Measurements from ENCODE around the gene AP5S1.
"Not testable (repeated sequence)": the region's sequence is repeated elsewhere in the genome, so short reads cannot be mapped to it uniquely, and the experiment has no call there.

Gene AP5S1

DNA sequence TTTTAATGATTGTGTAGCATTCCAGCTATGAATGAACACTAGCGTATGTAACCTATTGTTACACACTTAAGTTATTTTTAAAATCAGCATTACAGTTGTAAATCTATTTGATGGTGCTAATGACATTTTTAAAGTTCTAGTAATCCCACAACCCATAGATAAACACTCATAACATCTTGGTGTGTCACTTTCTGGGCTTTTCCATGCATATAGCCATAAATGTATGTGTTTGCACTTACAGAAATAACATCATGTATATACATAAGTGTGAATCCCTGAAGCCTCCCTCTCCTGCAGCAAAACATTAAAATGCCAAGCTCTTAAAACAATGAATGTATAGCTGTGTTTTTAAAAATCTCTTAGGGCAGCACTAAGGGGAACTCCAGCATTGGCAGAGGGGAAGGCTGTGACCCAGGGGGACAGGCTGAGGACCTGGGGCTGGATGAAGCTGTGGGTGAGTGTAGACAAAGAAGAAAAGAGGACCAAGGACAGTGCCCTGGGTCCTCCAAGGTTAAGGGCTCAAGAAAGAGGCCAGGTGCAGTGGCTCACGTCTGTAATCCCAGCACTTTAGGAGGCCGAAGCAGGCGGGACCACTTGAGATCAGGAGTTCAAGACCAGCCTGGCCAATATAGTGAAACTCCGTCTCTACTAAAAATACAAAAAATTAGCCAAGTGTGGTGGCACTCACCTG lies 32.9 kb upstream of the AP5S1 start:
- peak overlapping the region; percentile 69; the same call in 1 of the 2 replicates for H2AFZ ChIP-seq (ENCODE audit: low read length)

DNA sequence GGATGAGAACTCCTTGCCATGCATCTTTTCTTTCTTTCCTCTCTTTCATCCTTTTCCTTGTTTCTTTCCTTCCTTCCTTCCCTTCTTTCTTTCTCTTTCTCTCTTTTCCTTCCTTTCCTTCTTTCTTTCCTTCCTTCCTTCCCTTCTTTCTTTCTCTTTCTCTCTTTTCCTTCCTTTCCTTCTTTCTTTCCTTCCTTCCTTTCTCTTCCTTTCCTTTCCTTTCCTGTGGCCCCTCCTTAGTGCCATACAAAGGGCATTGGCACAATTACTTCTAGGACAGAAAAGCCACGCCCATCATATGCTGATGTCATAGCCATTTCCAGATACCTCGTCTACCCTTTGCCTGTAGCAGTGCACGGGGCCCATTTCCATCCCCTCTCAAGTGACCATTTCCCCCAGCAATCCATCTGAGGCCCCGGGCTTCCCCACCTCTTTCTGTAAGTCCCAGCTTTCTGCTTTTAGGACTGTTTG lies 31.6 kb upstream of the AP5S1 start:
- Histone ChIP-seq H3K9ac (ENCODE audit: low read depth, low read length, poor library complexity, severe bottlenecking) (no peak overlapping the region), H3K79me2 (ENCODE audit: insufficient read depth, low read length) (no peaks in the 10 kb centered on the region), H3K9me2 (replicated peaks; ENCODE audit: low read depth, low read length) (no peaks in the 10 kb centered on the region), H3K27me3 (ENCODE audit: insufficient read depth, low read length, poor library complexity, severe bottlenecking) (no peaks in the 10 kb centered on the region), H3K4me1 (ENCODE audit: insufficient read depth, low read length, poor library complexity, severe bottlenecking) (peaks cover 7% of the 10 kb centered on the region), H3K4me2 (ENCODE audit: low read depth, low read length, poor library complexity, severe bottlenecking) (no peak overlapping the region), H3K36me3 (ENCODE audit: insufficient read depth, low read length) (no peaks in the 10 kb centered on the region), H3K4me3 (ENCODE audit: low read length, poor library complexity, severe bottlenecking) (no peak overlapping the region), H2AFZ (ENCODE audit: low read length) (no peak overlapping the region), H4K20me1 (ENCODE audit: insufficient read depth, low read length, poor library complexity, severe bottlenecking) (no peaks in the 10 kb centered on the region), H3F3A (ENCODE audit: low read depth) (no peaks in the 10 kb centered on the region), H3K9me3 (ENCODE audit: insufficient read depth, low read depth, low read length) (no peaks in the 10 kb centered on the region)
- TF ChIP-seq, protein P1, sequence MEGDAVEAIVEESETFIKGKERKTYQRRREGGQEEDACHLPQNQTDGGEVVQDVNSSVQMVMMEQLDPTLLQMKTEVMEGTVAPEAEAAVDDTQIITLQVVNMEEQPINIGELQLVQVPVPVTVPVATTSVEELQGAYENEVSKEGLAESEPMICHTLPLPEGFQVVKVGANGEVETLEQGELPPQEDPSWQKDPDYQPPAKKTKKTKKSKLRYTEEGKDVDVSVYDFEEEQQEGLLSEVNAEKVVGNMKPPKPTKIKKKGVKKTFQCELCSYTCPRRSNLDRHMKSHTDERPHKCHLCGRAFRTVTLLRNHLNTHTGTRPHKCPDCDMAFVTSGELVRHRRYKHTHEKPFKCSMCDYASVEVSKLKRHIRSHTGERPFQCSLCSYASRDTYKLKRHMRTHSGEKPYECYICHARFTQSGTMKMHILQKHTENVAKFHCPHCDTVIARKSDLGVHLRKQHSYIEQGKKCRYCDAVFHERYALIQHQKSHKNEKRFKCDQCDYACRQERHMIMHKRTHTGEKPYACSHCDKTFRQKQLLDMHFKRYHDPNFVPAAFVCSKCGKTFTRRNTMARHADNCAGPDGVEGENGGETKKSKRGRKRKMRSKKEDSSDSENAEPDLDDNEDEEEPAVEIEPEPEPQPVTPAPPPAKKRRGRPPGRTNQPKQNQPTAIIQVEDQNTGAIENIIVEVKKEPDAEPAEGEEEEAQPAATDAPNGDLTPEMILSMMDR (conservative IDR thresholded peaks at IDR 0.05; ENCODE audit: low read length) = no peak
- TF ChIP-seq EZH2phosphoT487 (IDR thresholded peaks at IDR 0.05; ENCODE audit: borderline replicate concordance) = no peak

More for the DNA sequence above, 32.9 kb upstream of the AP5S1 start:
- H3K36me3 ChIP-seq (ENCODE audit: insufficient read depth, low read length) = no peaks in the 10 kb centered on the region
- no peaks in the 10 kb centered on the region for H3K9me3 ChIP-seq (ENCODE audit: insufficient read depth, low read depth, low read length)
- TF ChIP-seq EZH2phosphoT487 (IDR thresholded peaks at IDR 0.05; ENCODE audit: borderline replicate concordance) = no peak
- TF ChIP-seq, protein P1 (conservative IDR thresholded peaks at IDR 0.05; ENCODE audit: low read length) = no peak
- H3K9me2 ChIP-seq (replicated peaks; ENCODE audit: low read depth, low read length) = no peaks in the 10 kb centered on the region
- H4K20me1 ChIP-seq (ENCODE audit: insufficient read depth, low read length, poor library complexity, severe bottlenecking) = no peaks in the 10 kb centered on the region
- no peaks in the 10 kb centered on the region for H3K27me3 ChIP-seq (ENCODE audit: insufficient read depth, low read length, poor library complexity, severe bottlenecking)
- peak overlapping the region; percentile 69 for H3K4me3 ChIP-seq (ENCODE audit: low read length, poor library complexity, severe bottlenecking)
- no peaks in the 10 kb centered on the region for H3K79me2 ChIP-seq (ENCODE audit: insufficient read depth, low read length)
- H3K4me1 ChIP-seq (ENCODE audit: insufficient read depth, low read length, poor library complexity, severe bottlenecking) = peaks cover 7% of the 10 kb centered on the region
- H3K9ac ChIP-seq (ENCODE audit: low read depth, low read length, poor library complexity, severe bottlenecking) = peak overlapping the region; percentile 45
- no peaks in the 10 kb centered on the region for H3F3A ChIP-seq (ENCODE audit: low read depth)
- peak overlapping the region; percentile 86 for H3K4me2 ChIP-seq (ENCODE audit: low read depth, low read length, poor library complexity, severe bottlenecking)

DNA sequence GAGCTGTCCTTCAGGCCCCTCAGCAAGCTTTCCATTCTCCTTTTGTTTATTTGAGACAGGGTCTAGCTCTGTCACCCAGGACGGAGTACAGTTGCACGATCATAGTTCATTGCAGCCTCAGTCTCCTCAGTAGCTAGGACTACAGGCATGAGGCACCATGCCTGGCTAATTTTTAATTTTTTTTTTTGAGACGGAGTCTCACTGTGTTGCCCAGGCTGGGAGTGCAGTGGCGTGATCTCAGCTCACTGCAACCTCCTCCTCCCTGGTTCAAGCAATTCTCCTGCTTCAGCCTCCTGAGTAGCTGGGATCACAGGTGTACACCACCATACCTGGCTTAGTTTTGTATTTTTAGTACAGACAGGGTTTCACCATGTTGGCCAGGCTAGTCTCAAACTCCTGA lies 31.1 kb upstream of the AP5S1 start:
- H3K79me2 ChIP-seq (ENCODE audit: insufficient read depth, low read length); H3K4me1 ChIP-seq (ENCODE audit: insufficient read depth, low read length, poor library complexity, severe bottlenecking); H4K20me1 ChIP-seq (ENCODE audit: insufficient read depth, low read length, poor library complexity, severe bottlenecking); H3F3A ChIP-seq (ENCODE audit: low read depth); H3K4me3 ChIP-seq (ENCODE audit: low read length, poor library complexity, severe bottlenecking); H3K27me3 ChIP-seq (ENCODE audit: insufficient read depth, low read length, poor library complexity, severe bottlenecking); H3K9me2 ChIP-seq (replicated peaks; ENCODE audit: low read depth, low read length); H3K4me2 ChIP-seq (ENCODE audit: low read depth, low read length, poor library complexity, severe bottlenecking); H3K9me3 ChIP-seq (ENCODE audit: insufficient read depth, low read depth, low read length); H2AFZ ChIP-seq (ENCODE audit: low read length); H3K9ac ChIP-seq (ENCODE audit: low read depth, low read length, poor library complexity, severe bottlenecking); H3K36me3 ChIP-seq (ENCODE audit: insufficient read depth, low read length): not testable (repeated sequence)

DNA sequence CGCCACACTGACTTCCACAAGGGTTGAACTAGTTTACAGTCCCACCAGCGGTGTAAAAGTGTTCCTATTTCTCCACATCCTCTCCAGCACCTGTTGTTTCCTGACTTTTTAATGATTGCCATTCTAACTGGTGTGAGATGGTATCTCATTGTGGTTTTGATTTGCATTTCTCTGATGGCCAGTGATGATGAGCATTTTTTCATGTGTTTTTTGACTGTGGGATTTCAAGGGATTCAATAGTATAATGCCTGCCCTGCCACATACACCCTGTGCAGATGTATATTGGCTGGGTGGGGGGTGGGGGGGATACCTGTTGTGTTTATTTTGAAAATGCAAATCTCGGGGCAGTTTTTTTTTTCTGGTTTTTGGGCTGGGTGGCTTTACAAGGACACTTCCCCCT lies 26.2 kb upstream of the AP5S1 start:
- H3K9me3 ChIP-seq (ENCODE audit: insufficient read depth, low read depth, low read length); H3F3A ChIP-seq (ENCODE audit: low read depth); H3K27me3 ChIP-seq (ENCODE audit: insufficient read depth, low read length, poor library complexity, severe bottlenecking); H3K9ac ChIP-seq (ENCODE audit: low read depth, low read length, poor library complexity, severe bottlenecking); H3K36me3 ChIP-seq (ENCODE audit: insufficient read depth, low read length); H3K9me2 ChIP-seq (replicated peaks; ENCODE audit: low read depth, low read length); H3K4me3 ChIP-seq (ENCODE audit: low read length, poor library complexity, severe bottlenecking); H2AFZ ChIP-seq (ENCODE audit: low read length); H3K4me2 ChIP-seq (ENCODE audit: low read depth, low read length, poor library complexity, severe bottlenecking): not testable (repeated sequence)
- H3K4me1 ChIP-seq (ENCODE audit: insufficient read depth, low read length, poor library complexity, severe bottlenecking) = peaks cover 37% of the 10 kb centered on the region
- H3K79me2 ChIP-seq (ENCODE audit: insufficient read depth, low read length) = peaks cover 35% of the 10 kb centered on the region
- H4K20me1 ChIP-seq (ENCODE audit: insufficient read depth, low read length, poor library complexity, severe bottlenecking) = peaks cover 20% of the 10 kb centered on the region
